NCI-H510A (cell line): ENCODE results near the gene UGT1A5.

Source experiments
- DNase-seq: peaks from one replicate; lab custom pipeline; 2025; lab: John Stamatoyannopoulos, UW

The UGT1A5 gene

DNA sequence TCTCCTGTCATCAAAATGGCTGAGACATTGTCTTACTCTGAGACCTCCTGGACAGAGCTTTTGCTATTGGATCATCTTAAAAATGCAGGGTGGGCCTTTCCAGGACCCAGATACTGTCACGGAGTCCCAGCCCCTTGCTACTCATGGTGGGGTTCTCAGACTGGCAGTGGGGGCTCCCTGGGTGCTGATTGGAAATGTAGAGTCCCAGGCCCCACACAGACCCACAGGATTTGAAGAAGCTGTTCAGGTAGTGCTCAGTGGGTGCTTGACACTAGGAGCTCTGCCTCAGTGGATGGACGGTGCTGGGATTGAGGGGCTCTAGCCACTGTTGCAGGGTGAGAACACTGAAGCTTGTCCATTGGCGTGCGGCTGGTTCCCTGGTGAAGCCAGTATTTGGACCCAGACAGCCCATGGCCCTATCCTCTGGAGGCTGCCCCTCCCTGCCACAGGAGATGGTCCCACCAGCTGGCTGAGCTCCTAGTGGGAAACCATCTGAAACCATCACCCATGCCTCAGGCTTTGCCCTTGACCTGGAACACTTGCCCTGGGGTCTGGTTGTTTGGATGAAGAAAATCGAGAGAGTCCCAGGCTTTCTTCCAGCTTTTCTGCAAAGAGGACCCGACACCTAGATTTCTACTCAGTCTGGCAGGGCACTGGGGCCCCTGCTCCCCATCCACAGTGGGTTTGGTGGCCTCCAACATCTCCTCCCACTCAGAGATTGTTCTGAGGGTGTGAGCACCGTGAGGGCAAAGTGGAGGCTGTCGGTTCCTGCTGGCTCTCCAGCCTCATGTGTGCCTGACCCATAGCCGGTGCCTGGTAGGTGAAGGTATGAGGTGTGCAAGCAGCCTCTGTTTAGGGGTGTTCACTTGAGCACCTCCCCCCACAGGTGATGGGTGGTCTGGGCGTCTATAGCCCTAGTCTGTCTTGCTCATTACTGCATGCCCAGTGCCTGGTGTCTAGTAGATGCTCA lies 95.5 kb downstream of the UGT1A5 start:
- no peak for DNase-seq

DNA sequence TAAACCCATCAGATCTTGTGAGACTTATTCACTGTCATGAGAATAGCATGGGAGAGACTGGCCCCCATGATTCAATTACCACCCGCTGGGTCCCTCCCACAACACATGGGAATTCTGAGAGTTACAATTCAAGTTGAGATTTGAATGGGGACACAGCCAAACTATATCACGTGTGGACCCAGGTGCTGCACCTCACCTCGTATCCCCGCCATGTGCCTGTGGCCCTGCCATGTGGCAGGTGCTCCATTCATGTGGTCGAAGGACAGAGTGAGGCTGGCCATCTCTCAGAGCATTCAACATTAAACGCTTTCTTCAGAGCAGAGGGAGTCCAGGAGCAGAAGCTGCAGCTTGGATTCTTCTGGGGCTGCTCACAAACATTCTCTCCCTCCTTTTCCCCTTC lies 97.7 kb downstream of the UGT1A5 start:
- DNase-seq, result no peak

DNA sequence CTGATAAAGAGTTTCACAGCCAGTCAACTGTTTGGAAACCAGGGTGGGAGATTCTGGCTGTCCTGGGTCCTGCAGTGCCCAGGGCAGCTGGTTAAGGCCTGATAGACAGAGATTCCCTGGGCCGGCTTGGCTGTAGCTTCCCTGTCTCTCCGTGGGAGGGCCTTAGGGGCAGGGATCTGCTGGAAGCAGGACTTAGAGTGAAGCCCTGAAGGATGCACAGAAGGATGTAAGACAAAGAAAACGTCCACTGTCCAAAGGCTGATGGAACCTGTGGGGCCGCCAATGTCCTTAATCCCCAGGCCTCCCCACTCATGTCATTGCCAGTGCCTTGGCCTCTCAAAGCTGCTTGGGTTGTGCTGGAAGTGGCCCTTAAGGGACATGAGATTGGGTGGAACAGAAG lies 98.4 kb downstream of the UGT1A5 start:
- DNase-seq, result no peak

DNA sequence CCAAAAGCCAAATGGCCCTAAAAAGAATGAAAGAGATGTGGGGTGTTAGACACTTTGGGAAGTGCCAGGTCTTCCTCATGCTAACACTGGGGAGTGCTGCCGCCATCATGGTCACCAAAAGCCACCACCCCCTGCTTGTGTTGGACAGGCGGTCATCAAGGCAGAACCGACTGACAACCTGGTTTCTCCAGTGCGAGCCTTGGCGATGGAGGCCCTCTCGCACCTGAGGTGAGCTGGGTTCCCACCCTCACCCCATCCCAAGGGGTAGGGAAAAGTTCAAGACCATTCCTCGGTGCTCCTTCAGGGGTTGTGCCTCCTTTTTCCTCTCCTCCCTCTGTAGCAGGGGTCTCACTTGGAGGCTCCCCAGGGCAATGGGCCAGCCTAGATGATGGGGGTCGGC lies 99.0 kb downstream of the UGT1A5 start:
- DNase-seq, result no peak

DNA sequence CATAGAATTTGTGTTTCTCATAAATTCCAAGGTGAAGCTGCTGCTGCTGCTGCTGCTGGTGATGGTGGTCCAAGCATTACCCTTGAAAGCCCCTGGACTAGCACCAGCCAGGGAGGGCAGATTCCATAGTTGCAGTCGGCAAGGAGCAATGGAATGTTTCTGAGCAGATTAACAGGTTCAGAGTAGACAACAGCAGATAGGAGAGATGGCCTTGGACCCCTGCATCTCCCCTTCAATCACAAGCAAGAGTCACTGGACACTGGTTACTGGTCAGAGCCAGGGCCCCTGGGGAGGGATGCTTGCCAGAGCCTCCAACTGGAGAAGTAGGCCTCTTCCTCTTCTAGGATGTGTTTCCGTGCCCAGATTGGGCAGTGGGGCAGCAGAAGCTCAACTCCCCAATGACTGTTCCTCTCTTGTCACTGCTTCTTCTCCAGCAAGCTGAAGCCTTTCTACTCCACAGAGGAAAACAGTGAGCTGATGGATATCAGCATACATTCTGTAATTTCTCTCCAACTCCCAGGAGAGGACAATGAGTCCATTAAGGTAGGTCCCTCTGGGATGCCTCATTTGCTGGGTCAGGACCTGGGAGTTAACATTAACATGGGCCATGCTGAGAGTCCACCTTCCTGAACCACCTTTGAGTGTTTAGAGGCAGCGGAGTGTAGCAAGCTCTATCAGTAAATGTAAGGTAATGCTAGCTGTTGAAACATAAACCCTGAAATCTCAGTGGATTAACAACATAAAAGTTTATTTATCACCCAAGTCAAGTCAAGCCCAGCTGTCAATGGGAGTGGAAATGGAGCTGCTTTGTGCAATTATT lies 100.7 kb downstream of the UGT1A5 start:
- DNase-seq, result no peak

DNA sequence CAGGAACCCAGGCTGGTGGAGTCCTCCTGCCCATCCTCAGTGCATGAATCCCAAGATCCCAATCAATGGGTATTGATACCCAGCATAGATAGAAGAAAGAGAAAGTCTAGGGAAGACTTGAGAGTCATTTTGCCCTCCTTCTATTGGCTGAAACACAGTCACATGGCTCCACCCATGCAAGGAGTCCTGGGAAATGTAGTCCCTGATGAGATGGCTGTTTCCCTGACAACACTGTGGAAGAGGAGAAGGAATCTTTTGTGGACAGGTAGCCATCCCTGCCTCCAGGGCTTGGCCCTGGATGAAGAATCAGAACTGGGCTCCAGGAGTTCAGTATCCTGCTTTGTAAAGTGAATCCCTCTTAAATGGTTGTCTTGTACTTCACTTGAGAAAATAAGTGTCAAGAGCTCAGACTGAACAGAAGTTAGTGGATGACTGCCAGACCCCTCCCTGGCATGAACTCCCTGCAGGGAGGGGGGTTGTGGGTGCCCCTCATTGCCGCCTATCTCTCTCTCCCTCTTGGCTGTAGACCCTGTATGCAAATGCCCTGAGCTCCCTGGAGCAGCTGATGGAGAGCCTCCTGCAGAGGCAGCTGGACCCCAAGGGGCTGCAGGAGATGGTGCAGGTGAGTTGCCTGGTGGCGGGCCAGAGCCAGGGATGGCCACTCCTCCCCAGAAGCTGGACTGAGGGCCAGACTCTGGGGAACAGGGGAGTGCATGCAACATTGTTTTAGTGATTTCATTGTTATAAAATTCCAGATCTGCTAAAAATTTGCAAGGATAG lies 101.5 kb downstream of the UGT1A5 start:
- no peak for DNase-seq

DNA sequence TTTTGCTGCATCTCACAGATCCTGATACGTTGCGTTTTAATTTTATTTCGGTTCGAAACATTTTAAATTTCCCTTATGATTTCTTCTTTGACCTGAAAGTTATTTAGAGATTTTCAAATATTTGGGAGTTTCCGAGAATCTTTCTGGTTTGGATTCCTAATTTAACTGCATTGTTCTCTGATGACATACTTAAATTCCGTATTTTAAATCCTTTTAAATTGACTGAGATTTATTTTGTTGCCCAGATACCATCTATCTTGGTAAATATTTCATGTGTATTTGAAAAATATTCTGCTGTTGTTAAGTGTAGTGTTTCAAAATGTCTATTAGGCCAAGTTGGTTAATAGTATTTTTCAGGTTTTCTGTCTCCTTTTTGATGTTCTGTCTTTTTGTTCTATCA lies 103.2 kb downstream of the UGT1A5 start:
- no peak for DNase-seq

DNA sequence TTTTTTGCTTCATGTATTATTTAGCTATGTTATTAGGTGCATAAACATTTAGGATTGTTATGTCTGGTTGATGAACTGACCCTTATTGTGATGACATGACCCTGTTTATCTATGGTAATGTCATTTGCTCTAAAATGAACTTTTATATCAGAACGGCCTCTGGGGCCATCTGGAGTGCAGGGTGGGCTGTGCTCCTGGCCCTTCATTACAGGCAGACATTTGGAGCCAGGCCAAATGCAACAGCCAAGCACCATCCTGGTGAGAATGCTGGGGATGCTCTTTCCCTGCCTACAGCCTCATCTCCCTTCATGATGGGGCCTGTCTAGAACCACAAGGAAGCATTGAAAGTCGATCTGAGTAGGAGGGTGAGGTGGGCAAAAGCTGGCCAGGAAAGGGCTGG lies 103.6 kb downstream of the UGT1A5 start:
- DNase-seq, result no peak

DNA sequence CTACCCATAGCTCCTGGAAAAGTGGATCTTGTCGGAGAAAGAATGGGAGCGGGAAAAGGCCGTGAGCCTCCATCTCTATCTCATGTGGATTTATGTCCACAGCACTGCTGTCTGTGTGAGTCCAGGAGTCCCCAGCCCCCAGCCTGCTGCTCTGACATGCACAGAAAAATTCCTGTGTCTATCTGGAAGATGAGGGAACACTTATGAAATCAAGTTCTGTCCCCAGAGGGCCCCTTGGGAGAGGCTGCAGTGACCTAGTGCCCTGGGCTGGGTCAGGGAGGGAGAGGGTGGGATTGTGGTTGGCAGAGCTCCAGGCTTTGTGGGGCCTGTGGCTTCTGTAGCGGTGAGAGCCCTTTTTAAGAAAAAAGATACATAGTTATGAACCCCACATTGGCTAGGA lies 104.1 kb downstream of the UGT1A5 start:
- no peak for DNase-seq

DNA sequence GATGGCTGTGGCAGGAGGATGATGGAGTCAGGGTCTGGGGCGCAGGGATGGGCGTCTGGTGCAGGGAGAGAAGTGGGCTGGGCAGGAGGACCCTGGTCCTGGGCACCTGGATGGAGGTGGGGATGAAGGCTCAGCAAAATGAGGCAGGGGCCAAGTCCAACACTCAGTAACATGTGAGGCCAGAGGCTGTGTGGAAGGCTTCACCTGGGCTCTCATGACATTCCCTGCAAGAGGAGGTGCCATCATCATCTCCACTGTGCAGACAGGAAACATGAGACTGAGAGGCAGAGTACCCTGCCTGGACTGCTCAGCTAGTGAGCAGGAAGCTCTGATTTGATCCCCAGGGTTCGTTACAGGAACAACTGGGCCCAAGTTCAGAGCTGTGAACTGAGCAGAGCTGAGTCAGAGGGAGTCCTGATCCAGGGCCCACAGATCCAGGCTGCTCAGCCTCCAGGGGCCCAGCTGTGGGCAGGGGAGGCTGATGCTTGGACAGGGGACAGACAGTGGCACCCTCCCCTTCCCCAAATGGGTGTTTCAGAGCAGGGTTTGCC lies 104.7 kb downstream of the UGT1A5 start:
- DNase-seq, result no peak

DNA sequence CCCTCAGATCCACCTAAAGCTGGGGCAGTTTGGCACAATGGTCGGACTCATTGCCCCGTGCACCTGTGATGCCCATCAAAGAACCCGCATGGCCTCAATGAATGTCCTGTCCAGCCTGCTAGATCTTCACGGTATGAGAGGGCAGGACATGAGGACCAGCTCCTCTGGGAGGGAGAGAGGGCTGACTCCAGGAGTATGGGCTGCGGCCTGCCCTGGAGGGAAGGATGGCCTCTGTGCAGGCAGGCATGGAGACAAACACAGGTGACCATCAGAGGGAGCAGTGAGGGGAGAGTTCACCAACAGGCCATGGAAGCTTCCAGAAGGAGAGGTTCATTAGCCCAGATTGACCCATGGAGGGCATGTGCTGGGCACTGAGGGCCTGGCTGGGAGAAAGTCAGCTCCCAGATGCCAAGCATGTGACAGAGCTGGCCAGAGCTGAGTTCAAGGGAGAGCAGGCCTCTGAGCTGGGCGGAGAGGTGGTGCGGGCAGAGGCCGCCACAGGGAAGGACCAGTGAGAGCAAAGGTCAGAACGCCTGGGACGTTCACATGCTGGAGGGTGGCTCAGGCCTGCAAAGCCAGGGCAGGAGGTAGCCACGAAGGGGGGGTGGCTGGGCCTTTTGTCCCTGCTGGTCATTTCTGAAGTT lies 105.4 kb downstream of the UGT1A5 start:
- no peak for DNase-seq

DNA sequence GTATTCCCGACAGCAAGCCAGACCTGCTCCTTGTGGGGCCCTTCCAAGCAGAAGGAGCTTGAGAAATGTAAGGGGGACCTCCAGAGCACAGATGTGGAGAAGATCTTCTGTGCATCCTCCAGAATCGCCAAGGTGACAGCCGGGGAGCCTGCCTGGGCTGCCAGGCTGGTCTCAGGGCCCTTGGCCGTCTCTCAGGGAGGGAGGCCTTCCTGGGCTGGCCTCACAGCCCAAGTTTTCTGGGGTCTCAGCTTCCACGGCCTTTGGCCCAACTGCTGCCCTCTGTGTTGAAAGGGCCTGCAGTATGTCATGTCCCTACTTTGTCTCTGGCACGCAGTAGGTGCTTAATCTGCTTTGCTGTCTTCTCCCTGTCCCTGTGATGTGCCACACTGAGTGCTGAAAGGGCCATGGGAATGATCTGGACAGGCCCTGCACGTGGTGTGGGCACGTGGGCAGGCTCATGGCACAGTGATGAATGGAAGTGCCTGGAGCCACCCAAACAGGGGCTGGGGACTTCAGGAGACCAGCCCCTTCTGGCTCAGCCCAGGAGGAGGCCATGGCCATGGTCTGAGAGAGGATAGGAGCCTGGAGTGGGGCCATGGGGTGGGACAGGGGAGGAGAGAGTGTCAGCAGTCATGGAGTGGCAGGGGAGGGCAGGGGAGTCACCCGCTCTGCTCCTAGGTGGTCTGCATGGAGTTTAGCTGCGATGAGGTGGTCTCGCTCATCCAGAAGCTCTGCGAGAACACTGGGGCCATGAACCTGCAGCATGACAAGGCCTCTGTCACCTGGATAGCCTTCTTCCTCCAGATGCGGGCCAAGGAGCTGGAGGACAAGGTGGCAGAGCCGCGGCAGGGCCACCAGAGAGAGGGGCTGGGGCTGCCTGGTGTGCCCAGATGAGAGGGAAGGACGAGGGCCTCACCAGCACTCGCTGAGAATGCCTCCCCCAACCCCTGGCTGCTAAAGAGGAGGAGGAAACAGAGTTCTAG lies 106.2 kb downstream of the UGT1A5 start:
- DNase-seq, result no peak

DNA sequence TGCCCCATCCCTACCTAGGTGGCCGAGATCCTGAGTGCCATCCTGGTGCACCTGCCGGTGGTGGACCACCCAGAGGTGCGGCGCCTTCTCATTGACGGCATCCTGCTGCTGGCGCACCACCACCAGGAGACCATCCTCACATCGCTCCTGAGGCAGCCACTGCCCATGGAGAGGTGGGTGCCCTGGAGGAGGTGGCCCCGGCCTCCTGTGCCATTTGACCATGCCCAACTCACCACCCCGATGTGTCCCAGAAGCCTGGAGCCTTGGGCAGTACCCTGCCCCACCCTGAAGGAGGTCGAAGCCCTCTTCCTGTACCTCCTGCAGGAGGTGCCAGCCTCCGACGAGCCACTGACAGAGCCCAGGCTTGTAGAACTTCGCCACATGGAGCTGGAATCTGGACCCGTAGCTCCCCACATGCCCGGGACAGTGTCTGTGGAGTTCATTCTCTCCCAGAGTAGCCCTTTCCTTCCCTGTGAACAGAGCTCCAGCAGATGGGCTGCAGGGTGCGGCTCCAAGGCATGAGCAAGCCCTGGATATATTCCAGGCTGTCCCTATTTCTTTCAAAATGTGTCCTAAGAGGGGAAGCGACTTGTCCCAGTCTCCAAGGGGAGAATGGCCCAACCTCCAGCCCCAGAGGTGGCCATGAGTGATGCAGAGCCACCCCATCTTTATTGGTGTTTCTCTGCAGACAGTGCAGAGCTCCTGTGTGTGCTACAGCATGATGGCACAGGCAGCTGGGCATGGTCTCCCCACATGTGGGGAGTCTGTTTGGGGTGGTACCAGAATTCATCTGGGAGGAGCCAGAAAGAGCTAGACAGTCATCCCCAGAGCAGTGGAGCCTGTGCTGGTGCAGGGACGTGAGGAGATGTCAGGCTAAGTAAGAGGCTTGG lies 107.4 kb downstream of the UGT1A5 start:
- no peak for DNase-seq

DNA sequence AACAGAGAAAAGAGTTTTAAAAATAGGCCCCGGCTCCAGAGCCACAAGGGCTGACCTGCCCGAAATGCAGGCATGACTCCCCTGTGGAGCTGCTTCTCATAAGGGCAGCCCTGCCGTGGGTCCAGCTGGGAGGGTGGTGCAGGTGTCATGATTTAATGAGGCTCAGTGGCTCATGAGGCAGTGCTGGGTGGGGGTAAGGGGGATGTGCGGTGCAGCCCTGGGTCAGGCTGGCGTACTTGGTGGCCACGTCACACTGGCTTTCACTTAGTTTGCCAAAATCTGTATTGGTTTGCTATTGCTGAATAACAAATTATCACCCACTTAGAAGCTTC lies 108.0 kb downstream of the UGT1A5 start:
- no peak for DNase-seq

DNA sequence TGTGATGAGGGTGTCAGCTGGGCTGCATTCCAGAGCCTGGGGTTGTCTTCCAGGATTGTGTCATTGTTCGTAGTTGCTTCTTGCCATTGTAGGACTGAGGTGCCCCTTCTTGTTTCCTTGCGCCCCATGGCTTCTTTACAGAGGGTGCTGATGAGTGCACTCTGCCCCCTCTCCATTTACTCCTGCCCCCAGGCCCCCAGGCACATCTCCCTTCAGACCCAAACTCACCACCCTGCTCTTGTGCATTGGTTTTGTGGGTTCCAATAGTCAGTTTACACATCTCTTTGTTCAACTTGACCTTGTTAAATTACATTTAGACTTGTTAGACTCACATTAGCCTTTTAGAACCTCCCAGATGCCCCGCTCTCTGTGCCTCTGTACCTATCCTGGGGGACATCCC lies 108.5 kb downstream of the UGT1A5 start:
- no peak for DNase-seq

DNA sequence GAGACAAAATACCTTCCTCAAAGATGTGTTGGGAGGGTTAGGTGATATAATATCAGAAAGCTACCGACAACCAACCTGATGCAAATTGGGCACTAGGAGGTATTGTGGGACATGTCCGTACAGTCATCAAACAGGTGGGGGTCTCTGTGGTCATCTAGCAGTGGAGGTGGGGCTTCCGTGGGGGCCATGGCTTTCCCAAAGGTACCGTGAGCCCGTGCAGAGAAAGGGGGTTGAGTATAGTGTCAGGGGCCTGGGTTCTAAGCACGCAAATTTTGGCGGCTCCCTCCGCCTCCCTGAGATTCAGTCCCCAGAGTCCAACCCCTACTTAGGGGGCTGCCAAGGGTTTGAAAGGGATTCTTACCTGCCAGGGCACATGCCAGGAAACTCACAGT lies 109.0 kb downstream of the UGT1A5 start:
- no peak for DNase-seq

DNA sequence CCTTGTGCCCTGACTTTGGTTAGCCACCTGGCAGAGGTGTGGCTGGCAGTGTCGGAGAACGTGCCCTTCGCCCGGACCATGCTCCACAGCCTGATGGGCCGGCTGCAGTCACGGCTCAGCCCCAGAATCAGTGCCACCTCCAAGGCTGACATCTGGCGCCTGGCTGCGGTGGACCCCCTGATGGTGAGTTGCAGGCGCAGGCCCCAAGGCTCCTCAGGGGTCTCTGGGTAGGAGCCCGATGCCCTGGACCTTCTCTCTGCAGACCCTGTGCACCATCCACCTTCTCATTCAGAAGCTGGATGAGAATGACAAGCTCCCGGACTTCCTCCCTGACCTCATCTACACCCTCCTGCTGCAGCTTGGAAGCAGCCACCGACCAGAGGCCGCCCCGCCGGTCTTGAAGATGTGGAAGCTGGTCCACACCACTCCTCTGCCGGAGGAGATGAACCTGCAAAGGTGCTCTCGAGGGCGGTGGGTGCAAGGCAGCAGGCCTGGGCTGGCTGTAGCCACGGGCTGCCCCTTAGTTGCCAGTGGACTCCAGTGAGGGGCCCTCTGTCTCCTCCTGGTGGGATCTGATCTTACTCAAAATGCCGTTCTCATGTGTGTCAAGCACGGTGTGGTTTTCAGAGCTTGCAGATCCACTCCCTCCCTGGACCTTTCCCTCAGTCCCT lies 109.5 kb downstream of the UGT1A5 start:
- DNase-seq, result no peak
